GM12878 (cell line): ENCODE data around the gene CHPF2. TPM values are rescaled to one million over a fixed set of nuclear protein-coding genes. Genes with fewer than 3 reads are reported as not detected.

ENCODE experiments used
- ATAC-seq: fragments of 200-7000 bp; cut with Tn5 transposase; 3 replicates; pipeline ENCODE4 v1.9.1; 2020; ENCODE audit warnings: mild to moderate bottlenecking, moderate library complexity
- BruUV-seq: library from RNA; stranded (reverse); fragments of 400-500 nt; replicated peaks from 2 replicates; lab custom pipeline; 2021; lab: Mats Ljungman, UMichigan
- CTCF ChIA-PET: fragments of 300-600 bp; sonication (Branson Sonifier 250); formaldehyde crosslinking; extraction: SDS; loops from one replicate; lab custom pipeline; 2021; ENCODE audit warnings: inconsistent platforms; lab: Yijun Ruan, JAX
- POLR2A ChIA-PET: fragments of 350-600 bp; formaldehyde crosslinking; extraction: SDS; loops from one replicate; lab custom pipeline; 2021; ENCODE audit warnings: inconsistent platforms; lab: Charles Lee
- RAD21 ChIA-PET: fragments of 300-600 bp; sonication (Branson Sonifier 250); formaldehyde crosslinking; loops from one replicate; lab custom pipeline; 2023; ENCODE audit warnings: antibody characterized with exemption; ENCODE audit not compliant: unreplicated experiment; lab: Charles Lee
- SMC1A ChIA-PET: fragments of 300-600 bp; sonication (Branson Sonifier 250); formaldehyde crosslinking; loops from one replicate; lab custom pipeline; 2023; ENCODE audit not compliant: unreplicated experiment, uncharacterized antibody; lab: Charles Lee
- DNase-seq: peaks from one replicate; pipeline ENCODE4 v3.0.0-alpha.2; 2011; ENCODE audit warnings: low read depth, low spot score
- FAIRE-seq: peaks from 3 replicates; lab custom pipeline; 2011; peaks lifted over from hg19 to GRCh38; lab: Jason Lieb, UNC
- H2AFZ ChIP-seq: 2 replicates; pipeline ENCODE4 v1.6.0; 2011; ENCODE audit warnings: low read depth, low read length, control low read depth; ENCODE audit not compliant: control insufficient read depth
- H3K27ac ChIP-seq: 2 replicates; pipeline ENCODE4 v1.5.1; 2011; ENCODE audit warnings: control low read depth; ENCODE audit not compliant: control insufficient read depth, insufficient read depth
- H3K27me3 ChIP-seq, 2 experiments: replicated peaks in 1 of 2; 2 replicates each; pipeline versions ENCODE4 v1.6.0 to v1.6.1; 2011; ENCODE audit warnings: low read length in 1 of 2; ENCODE audit not compliant: control insufficient read depth in 2 of 2, insufficient read depth in 2 of 2
- H3K36me3 ChIP-seq, 2 experiments: 2 replicates each; pipeline ENCODE4 v1.5.1; 2011; ENCODE audit warnings: low read length in 1 of 2; ENCODE audit not compliant: control insufficient read depth in 2 of 2, insufficient read depth in 2 of 2
- H3K4me1 ChIP-seq: 2 replicates; pipeline ENCODE4 v1.6.1; 2011; ENCODE audit warnings: mild to moderate bottlenecking, low read length, moderate library complexity, mixed read lengths; ENCODE audit not compliant: control insufficient read depth, insufficient read depth
- H3K4me2 ChIP-seq: 2 replicates; pipeline ENCODE4 v1.6.0; 2011; ENCODE audit warnings: control low read depth; ENCODE audit not compliant: control insufficient read depth, insufficient read depth
- H3K4me3 ChIP-seq: fragments of 200-600 bp; sonication (generic); 2 replicates; pipeline ENCODE4 v1.5.1; 2016
- H3K79me2 ChIP-seq: 2 replicates; pipeline ENCODE4 v1.6.0; 2011; ENCODE audit warnings: low read length; ENCODE audit not compliant: control insufficient read depth, insufficient read depth
- H3K9ac ChIP-seq: 2 replicates; pipeline ENCODE4 v1.8.0; 2011; ENCODE audit warnings: low read length, control low read depth, mixed read lengths; ENCODE audit not compliant: control insufficient read depth, insufficient read depth
- H3K9me3 ChIP-seq: replicated peaks from 3 replicates; pipeline ENCODE4 v1.5.1; 2011; ENCODE audit warnings: mild to moderate bottlenecking, low read length; ENCODE audit not compliant: control insufficient read depth, insufficient read depth
- H4K20me1 ChIP-seq: 2 replicates; pipeline ENCODE4 v1.6.0; 2011; ENCODE audit not compliant: control insufficient read depth, insufficient read depth
- ASH2L ChIP-seq: fragments of 300-600, 200-600 bp; sonication (generic); IDR thresholded peaks from 2 replicates; pipeline ENCODE4 v1.6.1; 2017; ENCODE audit warnings: low read depth, mild to moderate bottlenecking, borderline replicate concordance
- CBFB ChIP-seq: IDR thresholded peaks from 2 replicates; pipeline ENCODE4 v1.6.1; 2016; ENCODE audit warnings: antibody characterized with exemption, low read depth
- CTCF ChIP-seq, 3 experiments: IDR thresholded peaks in 2 of 3; conservative IDR thresholded peaks in 1 of 3; 2 replicates each; pipeline ENCODE4 v1.5.1; 2011; ENCODE audit warnings: low read depth in 3 of 3, low read length in 3 of 3, mild to moderate bottlenecking in 3 of 3, control low read depth in 2 of 3, moderate library complexity in 2 of 3, inconsistent platforms in 1 of 3, mixed read lengths in 1 of 3; ENCODE audit not compliant: control insufficient read depth in 2 of 3, insufficient read depth in 1 of 3; ENCODE audit errors: extremely low read depth in 1 of 3
- ESRRA ChIP-seq: IDR thresholded peaks from 2 replicates; pipeline ENCODE4 v1.6.1; 2012; ENCODE audit warnings: mild to moderate bottlenecking, low read length, improper control_type of control experiment
- IRF4 ChIP-seq: IDR thresholded peaks from 2 replicates; pipeline ENCODE4 v1.6.1; 2011; ENCODE audit warnings: low read depth, low read length
- NFYA ChIP-seq: IDR thresholded peaks from 2 replicates; pipeline ENCODE4 v1.6.1; 2011; ENCODE audit warnings: low read depth, mild to moderate bottlenecking, low read length, improper control_type of control experiment, borderline replicate concordance
- POLR2AphosphoS5 ChIP-seq: IDR thresholded peaks from 2 replicates; pipeline ENCODE4 v1.6.1; 2011; ENCODE audit warnings: mild to moderate bottlenecking, low read length, inconsistent platforms
- RELB ChIP-seq: fragments of 450-650 bp; IDR thresholded peaks from 2 replicates; pipeline ENCODE4 v1.6.1; 2017; ENCODE audit warnings: low read depth, mild to moderate bottlenecking, moderate library complexity
- REST ChIP-seq: IDR thresholded peaks from 2 replicates; pipeline ENCODE4 v1.6.1; 2012; ENCODE audit warnings: mild to moderate bottlenecking, low read depth, low read length
- RFX5 ChIP-seq: IDR thresholded peaks from 2 replicates; pipeline ENCODE4 v1.6.1; 2011; ENCODE audit warnings: low read depth, low read length, improper control_type of control experiment
- SMARCA5 ChIP-seq: fragments of 450-650 bp; IDR thresholded peaks from 2 replicates; pipeline ENCODE4 v1.6.1; 2017; ENCODE audit warnings: mild to moderate bottlenecking
- SRF ChIP-seq, 2 experiments: IDR thresholded peaks; 2 replicates each; pipeline ENCODE4 v1.6.1; 2011; ENCODE audit warnings: low read depth in 2 of 2, low read length in 2 of 2, mild to moderate bottlenecking in 1 of 2, moderate library complexity in 1 of 2
- TCF3 ChIP-seq: IDR thresholded peaks from 2 replicates; pipeline ENCODE4 v1.6.1; 2012; ENCODE audit warnings: low read depth, mild to moderate bottlenecking, low read length, borderline replicate concordance; ENCODE audit not compliant: insufficient read depth
- WGBS: methylation state at CpG from one replicate; pipeline ENCODE4 v1.1.6; 2016; ENCODE audit warnings: low lambda C conversion rate; ENCODE audit not compliant: insufficient replicate concordance, insufficient coverage; ENCODE audit errors: missing lambda C conversion rate; 5-methylcytosine and 5-hydroxymethylcytosine counted together
- in situ Hi-C: fragments of 300-500 bp; cut with MboI; formaldehyde crosslinking; loops from 9 replicates; pipeline ENCODE4 v1.14.3; 2018; ENCODE audit warnings: mixed read lengths
- intact Hi-C: fragments of 100-400 bp; cut with micrococcal nuclease; formaldehyde crosslinking; loops from one replicate; pipeline ENCODE4 v1.14.2; 2022; ENCODE audit not compliant: unreplicated experiment
- polyA plus RNA-seq, 11 experiments: library from polyadenylated mRNA; depleted of rRNA in 4 of 11; unstranded in 6 of 11; stranded (reverse) in 5 of 11; fragments of >200 nt; fragmentation: Nextera tagmentation in 4 of 11; fragmentation: Illumina TruSeq in 1 of 11; extraction: Ambion mirVana in 4 of 11; extraction: Trizol in 1 of 11; gene quantifications; 1 replicate in 1 of 11; 2 replicates in 10 of 11; pipeline versions ENCODE4 v1.2.1 to v1.2.3, GENCODE V29; 2011 to 2016; ENCODE audit warnings: inconsistent platforms in 2 of 11, missing spikeins in 2 of 11, low read depth in 1 of 11
- total RNA-seq, 4 experiments: library from RNA; depleted of rRNA in 3 of 4; stranded (reverse); fragments of >200 nt in 3 of 4; fragmentation: Illumina TruSeq in 1 of 4; extraction: Trizol in 1 of 4; gene quantifications; 2 replicates each; pipeline versions ENCODE4 v1.2.1 to v1.2.3, GENCODE V29; 2013 to 2021

Gene CHPF2
- total and polyA plus RNA-seq, 10 of the 15 experiments (the other 5 are each of a cell fraction or from before 2014, with no cell fraction given), result 0.23 to 33.1 (median 11.5) TPM

- TF ChIP-seq CTCF (IDR thresholded peaks at IDR 0.05 in 2 of 3, conservative IDR thresholded peaks at IDR 0.05 in 1 of 3; ENCODE audit: control insufficient read depth in 2 of 3, extremely low read depth in 1 of 3, insufficient read depth in 1 of 3, low read depth in 3 of 3, low read length in 3 of 3), result no peak
- no peak for TF ChIP-seq IRF4
- TF ChIP-seq RELB, result no peak
- no peak for TF ChIP-seq SRF (IDR thresholded peaks at IDR 0.05; ENCODE audit: low read depth in 2 of 2, low read length in 2 of 2)
- TF ChIP-seq ESRRA, result no peak
Observed at GRCh38 chr7:151228024-151228866, 4.0 kb upstream of the CHPF2 start (continued).

- ATAC-seq (no peak), FAIRE-seq (no peak), DNase-seq (no peak)
- Histone ChIP-seq H3K27ac (no peak overlapping the region), H3K9ac (no peak overlapping the region), H3K4me1 (peaks cover 5% of the 10 kb centered on the region; the same call in 1 of the 2 replicates), H3K4me3 (no peak overlapping the region), H3K27me3 (no peaks in the 10 kb centered on the region), H4K20me1 (no peaks in the 10 kb centered on the region), H2AFZ (no peak overlapping the region), H3K79me2 (peaks cover 39% of the 10 kb centered on the region), H3K4me2 (no peak overlapping the region), H3K36me3 (peaks cover 0 to 7% of the 10 kb centered on the region in 2 experiments; a peak in 2 of 4 replicates), H3K9me3 (no peaks in the 10 kb centered on the region)
- RAD21 ChIA-PET, result no interaction called here
- SMC1A ChIA-PET, result no interaction called here
- in situ Hi-C loops, result no loop called here
- BruUV-seq, result no TSS peak
- intact Hi-C loops, result loop anchor here (5.0 kb wide), 1 partner anchor 113 kb away; the partner anchor contains the start of gene NUB1
- WGBS, result 77% methylated on average over 10 of the region's 10 CpGs
- POLR2A ChIA-PET, result no interaction called here
- CTCF ChIA-PET, result interaction anchor here (0.7 to 5.1 kb wide), 2 partner anchors 8 to 14 kb away, joined by 5 to 56 read pairs; no protein-coding TSS in a partner anchor
- TF ChIP-seq ASH2L (no peak), TCF3 (no peak), RFX5 (no peak), SMARCA5 (no peak), POLR2AphosphoS5 (no peak), CBFB (no peak), REST (no peak), NFYA (no peak)
Observed at GRCh38 chr7:151229249-151229648, 3.0 kb upstream of the CHPF2 start.
